OCI-LY3 (cell line): Measurements from ENCODE around the gene RHOJ.
"Not testable (repeated sequence)": the region's sequence is repeated elsewhere in the genome, so short reads cannot be mapped to it uniquely, and the experiment has no call there.

Experiments
- EZH2phosphoT487 ChIP-seq: fragments of 200-600 bp; shearing (Covaris generic); IDR thresholded peaks from 2 replicates; pipeline ENCODE4 v1.6.1; 2018; ENCODE audit warnings: antibody characterized with exemption, mixed run types, low read depth
- TF ChIP-seq, protein P1 (sequence below): fragments of 200-600, 300-600 bp; sonication (generic); IDR thresholded peaks from 2 replicates; pipeline ENCODE4 v1.5.1; 2014; ENCODE audit warnings: antibody characterized with exemption, low read length, low read depth

DNA sequence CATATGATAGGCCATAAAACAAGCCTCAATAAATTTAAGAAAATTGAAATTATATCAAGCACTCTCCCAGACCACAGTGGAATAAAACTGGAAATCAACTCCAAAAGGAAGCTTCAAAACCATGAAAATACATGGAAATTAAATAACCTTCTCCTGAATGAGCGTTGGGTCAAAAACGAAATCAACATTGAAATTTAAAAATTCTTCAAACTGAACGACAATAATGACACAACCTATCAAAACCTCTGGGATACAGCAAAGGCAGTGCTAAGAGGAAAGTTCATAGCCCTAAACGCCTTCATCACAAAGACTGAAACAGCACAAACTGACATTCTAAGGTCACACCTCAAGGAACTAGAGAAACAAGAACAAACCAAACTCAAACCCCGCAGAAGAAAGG lies 100.2 kb downstream of the RHOJ start:
- TF ChIP-seq, protein P1, sequence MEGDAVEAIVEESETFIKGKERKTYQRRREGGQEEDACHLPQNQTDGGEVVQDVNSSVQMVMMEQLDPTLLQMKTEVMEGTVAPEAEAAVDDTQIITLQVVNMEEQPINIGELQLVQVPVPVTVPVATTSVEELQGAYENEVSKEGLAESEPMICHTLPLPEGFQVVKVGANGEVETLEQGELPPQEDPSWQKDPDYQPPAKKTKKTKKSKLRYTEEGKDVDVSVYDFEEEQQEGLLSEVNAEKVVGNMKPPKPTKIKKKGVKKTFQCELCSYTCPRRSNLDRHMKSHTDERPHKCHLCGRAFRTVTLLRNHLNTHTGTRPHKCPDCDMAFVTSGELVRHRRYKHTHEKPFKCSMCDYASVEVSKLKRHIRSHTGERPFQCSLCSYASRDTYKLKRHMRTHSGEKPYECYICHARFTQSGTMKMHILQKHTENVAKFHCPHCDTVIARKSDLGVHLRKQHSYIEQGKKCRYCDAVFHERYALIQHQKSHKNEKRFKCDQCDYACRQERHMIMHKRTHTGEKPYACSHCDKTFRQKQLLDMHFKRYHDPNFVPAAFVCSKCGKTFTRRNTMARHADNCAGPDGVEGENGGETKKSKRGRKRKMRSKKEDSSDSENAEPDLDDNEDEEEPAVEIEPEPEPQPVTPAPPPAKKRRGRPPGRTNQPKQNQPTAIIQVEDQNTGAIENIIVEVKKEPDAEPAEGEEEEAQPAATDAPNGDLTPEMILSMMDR: not testable (repeated sequence)
- TF ChIP-seq EZH2phosphoT487: not testable (repeated sequence)
